BJ (cell line): ENCODE data around the gene TEKT1. TPM values are rescaled to one million over a fixed set of nuclear protein-coding genes. Genes with fewer than 3 reads are reported as not detected.
"Not testable (repeated sequence)": the region's sequence is repeated elsewhere in the genome, so short reads cannot be mapped to it uniquely, and the experiment has no call there.

ENCODE experiments used
- CTCF ChIA-PET: fragments of 350-600 bp; formaldehyde crosslinking; extraction: SDS; loops from one replicate; lab custom pipeline; 2021; ENCODE audit warnings: antibody characterized with exemption, inconsistent platforms; lab: Yijun Ruan, JAX
- POLR2A ChIA-PET: fragments of 300-600 bp; sonication (Branson Sonifier 250); formaldehyde crosslinking; extraction: SDS; loops from one replicate; lab custom pipeline; 2021; ENCODE audit warnings: antibody characterized with exemption; lab: Charles Lee
- DNase-seq: peaks from one replicate; pipeline ENCODE4 v3.0.0-alpha.2; 2011; ENCODE audit warnings: low read depth
- H3K27me3 ChIP-seq: 2 replicates; pipeline ENCODE4 v1.6.0; 2011; ENCODE audit warnings: low read length; ENCODE audit not compliant: control insufficient read depth, insufficient read depth
- H3K36me3 ChIP-seq: 2 replicates; pipeline ENCODE4 v1.5.1; 2011; ENCODE audit warnings: low read length; ENCODE audit not compliant: control insufficient read depth, insufficient read depth
- H3K4me3 ChIP-seq: 2 replicates; pipeline ENCODE4 v1.5.1; 2011; ENCODE audit warnings: low read depth, mild to moderate bottlenecking, control low read depth, low read length
- polyA plus RNA-seq: library from polyadenylated mRNA; depleted of rRNA; stranded (reverse); fragments of >200 nt; gene quantifications from 2 replicates; pipeline ENCODE4 v1.2.3, GENCODE V29; 2011
- TF ChIP-seq, protein P1 (sequence below): IDR thresholded peaks from 2 replicates; pipeline ENCODE4 v1.5.1; 2011; ENCODE audit warnings: low read depth, mild to moderate bottlenecking, control low read depth, inconsistent platforms, low read length, moderate library complexity; ENCODE audit not compliant: insufficient read depth

TEKT1 gene
- polyA plus RNA-seq, 1 experiment, result not detected

DNA sequence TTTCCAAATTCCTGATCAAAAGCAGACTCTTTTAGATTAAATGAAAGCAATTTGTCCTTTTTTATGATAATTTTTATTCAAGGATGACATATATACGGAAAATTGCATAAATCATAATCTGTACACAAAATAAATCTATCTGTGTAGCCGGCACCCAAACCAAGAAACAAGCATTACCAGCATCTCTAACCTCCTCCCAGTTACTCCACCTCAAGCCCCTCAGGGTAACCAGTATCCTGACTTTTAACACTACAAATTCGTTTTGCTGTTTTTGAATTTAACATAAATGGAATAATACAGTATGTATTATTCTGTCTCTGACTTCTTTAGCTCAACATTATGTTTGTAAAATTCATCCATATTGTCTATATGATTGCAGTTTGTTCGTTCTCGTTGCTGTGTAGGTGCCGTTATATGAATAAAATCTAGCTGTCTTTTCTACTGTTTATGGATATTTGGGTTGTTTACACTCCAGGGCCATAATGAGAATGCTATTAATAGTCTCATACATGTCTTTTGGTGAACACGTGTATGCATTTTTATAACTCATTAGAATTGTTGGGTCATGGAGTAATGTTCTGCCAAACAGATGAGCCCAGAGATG, 1.0 kb downstream of the TEKT1 start:
- H3K27me3 ChIP-seq, result peaks cover 15% of the 10 kb centered on the region
- TF ChIP-seq, protein P1, sequence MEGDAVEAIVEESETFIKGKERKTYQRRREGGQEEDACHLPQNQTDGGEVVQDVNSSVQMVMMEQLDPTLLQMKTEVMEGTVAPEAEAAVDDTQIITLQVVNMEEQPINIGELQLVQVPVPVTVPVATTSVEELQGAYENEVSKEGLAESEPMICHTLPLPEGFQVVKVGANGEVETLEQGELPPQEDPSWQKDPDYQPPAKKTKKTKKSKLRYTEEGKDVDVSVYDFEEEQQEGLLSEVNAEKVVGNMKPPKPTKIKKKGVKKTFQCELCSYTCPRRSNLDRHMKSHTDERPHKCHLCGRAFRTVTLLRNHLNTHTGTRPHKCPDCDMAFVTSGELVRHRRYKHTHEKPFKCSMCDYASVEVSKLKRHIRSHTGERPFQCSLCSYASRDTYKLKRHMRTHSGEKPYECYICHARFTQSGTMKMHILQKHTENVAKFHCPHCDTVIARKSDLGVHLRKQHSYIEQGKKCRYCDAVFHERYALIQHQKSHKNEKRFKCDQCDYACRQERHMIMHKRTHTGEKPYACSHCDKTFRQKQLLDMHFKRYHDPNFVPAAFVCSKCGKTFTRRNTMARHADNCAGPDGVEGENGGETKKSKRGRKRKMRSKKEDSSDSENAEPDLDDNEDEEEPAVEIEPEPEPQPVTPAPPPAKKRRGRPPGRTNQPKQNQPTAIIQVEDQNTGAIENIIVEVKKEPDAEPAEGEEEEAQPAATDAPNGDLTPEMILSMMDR, result no peak
- no peaks in the 10 kb centered on the region for H3K36me3 ChIP-seq
- no peak for DNase-seq
- ChIA-PET CTCF (interaction anchor here (1.6 kb wide), 1 partner anchor 13 kb away, joined by 4 read pairs; no protein-coding TSS in a partner anchor), POLR2A (no interaction called here)
- no peak overlapping the region for H3K4me3 ChIP-seq

DNA sequence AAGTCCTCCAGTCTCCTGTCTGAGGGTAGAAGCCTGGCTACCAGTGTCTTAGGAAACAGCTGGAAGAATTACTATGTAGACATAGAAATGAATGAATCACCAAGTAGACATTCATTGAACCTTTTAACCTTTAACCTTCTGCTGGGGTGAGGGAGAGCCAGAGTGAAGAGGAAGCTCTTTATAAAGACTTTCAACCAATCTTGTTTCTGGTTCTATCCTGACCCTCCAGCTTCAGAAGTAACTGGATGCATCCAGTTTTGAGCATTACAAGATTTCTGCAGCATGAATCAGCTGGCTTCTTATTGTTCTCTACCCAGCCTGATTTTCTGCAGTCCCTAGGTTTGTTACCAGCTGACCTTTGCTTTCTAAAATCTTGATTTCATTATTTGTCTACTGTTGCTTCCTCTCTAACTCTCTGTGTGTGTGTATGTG, 8.5 kb downstream of the TEKT1 start:
- Histone ChIP-seq H3K27me3 (no peaks in the 10 kb centered on the region), H3K4me3 (no peak overlapping the region), H3K36me3 (no peaks in the 10 kb centered on the region)
- POLR2A ChIA-PET, result interaction anchor here (0.6 kb wide), 2 partner anchors 9 to 222 kb away, joined by 3 to 4 read pairs; no protein-coding TSS in a partner anchor
- CTCF ChIA-PET, result interaction anchor here (1.4 kb wide), 1 partner anchor 20 kb away, joined by 9 read pairs; no protein-coding TSS in a partner anchor
- DNase-seq, result no peak
- TF ChIP-seq, protein P1, result no peak

DNA sequence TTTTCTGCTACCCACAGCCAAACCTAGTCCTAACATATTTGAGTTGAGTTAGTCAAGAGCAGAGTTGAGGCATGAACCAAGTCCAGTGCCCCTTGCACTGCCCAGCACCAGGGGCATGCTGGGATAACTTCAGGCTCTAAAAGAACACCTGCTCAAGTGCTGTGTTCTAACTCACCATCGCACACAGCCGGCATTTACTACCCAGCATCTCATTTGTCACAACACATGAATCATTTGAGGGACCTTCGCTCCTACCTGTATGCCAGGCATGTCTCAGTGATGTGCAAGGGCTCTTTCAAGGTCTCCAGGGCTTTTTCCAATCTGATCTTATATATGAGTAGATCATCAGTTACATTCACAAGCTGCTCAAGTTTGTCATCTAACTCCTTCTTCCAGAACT, 12.6 kb downstream of the TEKT1 start:
- Histone ChIP-seq H3K4me3 (no peak overlapping the region), H3K36me3 (no peaks in the 10 kb centered on the region), H3K27me3 (no peaks in the 10 kb centered on the region)
- DNase-seq, result no peak
- POLR2A ChIA-PET, result no interaction called here
- CTCF ChIA-PET, result interaction anchor here (2.6 kb wide), 1 partner anchor 25 kb away, joined by 11 read pairs; no protein-coding TSS in a partner anchor
- TF ChIP-seq, protein P1, result no peak

DNA sequence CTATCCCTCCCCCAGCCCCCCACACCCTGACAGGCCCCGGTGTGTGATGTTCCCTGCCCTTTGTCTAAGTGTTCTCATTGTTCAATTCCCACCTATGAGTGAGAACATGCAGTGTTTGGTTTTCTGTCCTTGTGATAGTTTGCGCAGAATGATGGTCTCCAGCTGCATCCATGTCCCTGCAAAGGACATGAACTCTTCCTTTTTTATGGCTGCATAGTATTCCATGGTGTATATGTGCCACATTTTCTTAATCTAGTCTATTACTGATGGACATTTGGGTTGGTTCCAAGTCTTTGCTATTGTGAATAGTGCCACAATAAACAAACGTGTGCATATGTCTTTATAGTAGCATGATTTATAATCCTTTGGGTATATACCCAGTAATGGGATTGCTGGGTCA, 15.2 kb downstream of the TEKT1 start:
- DNase-seq, H3K27me3 ChIP-seq, POLR2A ChIA-PET, H3K4me3 ChIP-seq, CTCF ChIA-PET, H3K36me3 ChIP-seq: not testable (repeated sequence)

DNA sequence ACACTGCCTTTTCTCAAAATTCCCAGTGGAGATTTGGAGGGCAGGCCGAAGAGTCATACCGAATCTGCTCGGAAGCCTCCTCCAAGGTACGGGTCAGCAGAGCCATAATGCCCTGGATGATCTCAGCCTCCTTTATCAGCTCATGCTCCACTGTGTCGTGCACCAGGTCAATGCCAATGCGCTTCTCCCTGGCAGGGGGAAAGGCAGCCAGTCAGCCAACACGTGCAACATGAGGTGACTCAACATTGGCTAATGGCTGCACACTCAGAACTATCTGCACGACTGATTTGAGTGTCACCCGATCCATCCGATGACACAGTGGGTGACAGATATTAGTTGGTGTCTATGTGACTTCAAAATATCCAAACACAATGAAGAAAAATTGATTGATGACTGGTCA, 15.8 kb downstream of the TEKT1 start:
- CTCF ChIA-PET, result interaction anchor here (0.9 to 1.2 kb wide), 2 partner anchors 29 to 150 kb away, joined by 3 read pairs; no protein-coding TSS in a partner anchor

More for the DNA sequence above, 15.8 kb downstream of the TEKT1 start:
- no peaks in the 10 kb centered on the region for H3K36me3 ChIP-seq
- no peak for DNase-seq
- TF ChIP-seq, protein P1, result no peak
- no peaks in the 10 kb centered on the region for H3K27me3 ChIP-seq
- POLR2A ChIA-PET, result no interaction called here
- H3K4me3 ChIP-seq, result no peak overlapping the region
